Keratinocyte (primary cell): Measurements from ENCODE around the gene EPHX1. TPM values are rescaled to one million over a fixed set of nuclear protein-coding genes. Genes with fewer than 3 reads are reported as not detected.

Experiments
- DNase-seq: peaks from one replicate; pipeline ENCODE4 v3.0.0-alpha.2; 2011; ENCODE audit warnings: low read depth, missing footprints, low spot score
- FAIRE-seq: peaks from 2 replicates; lab custom pipeline; 2011; peaks lifted over from hg19 to GRCh38; lab: Jason Lieb, UNC
- H2AFZ ChIP-seq: 2 replicates; pipeline ENCODE4 v1.6.0; 2012; ENCODE audit warnings: low read length, control low read depth, inconsistent platforms; ENCODE audit not compliant: control insufficient read depth
- H3K27ac ChIP-seq: 2 replicates; pipeline ENCODE4 v1.5.1; 2011; ENCODE audit warnings: low read length; ENCODE audit not compliant: control insufficient read depth, insufficient read depth
- H3K27me3 ChIP-seq: 3 replicates; pipeline ENCODE4 v1.6.0; 2011; ENCODE audit warnings: low read length; ENCODE audit not compliant: control insufficient read depth, insufficient read depth; ENCODE audit errors: extremely low read depth
- H3K36me3 ChIP-seq, 2 experiments: 2 replicates in 1 of 2; 3 replicates in 1 of 2; pipeline ENCODE4 v1.5.1; 2011; ENCODE audit warnings: low read length in 2 of 2, mild to moderate bottlenecking in 1 of 2; ENCODE audit not compliant: control insufficient read depth in 2 of 2, insufficient read depth in 2 of 2; ENCODE audit errors: extremely low read depth in 1 of 2
- H3K4me1 ChIP-seq: 3 replicates; pipeline ENCODE4 v1.5.1; 2011; ENCODE audit warnings: low read length; ENCODE audit not compliant: control insufficient read depth, insufficient read depth; ENCODE audit errors: extremely low read depth
- H3K4me2 ChIP-seq: 3 replicates; pipeline ENCODE4 v1.6.0; 2011; ENCODE audit warnings: low read depth, low read length; ENCODE audit not compliant: control insufficient read depth, insufficient read depth; ENCODE audit errors: extremely low read depth
- H3K4me3 ChIP-seq, 3 experiments: fragments of 200-600 bp in 1 of 3; sonication (generic) in 1 of 3; 2 replicates in 2 of 3; 3 replicates in 1 of 3; pipeline ENCODE4 v1.5.1; 2011 to 2016; ENCODE audit warnings: low read length in 3 of 3, mild to moderate bottlenecking in 3 of 3, control low read depth in 2 of 3, inconsistent platforms in 1 of 3, low read depth in 1 of 3, mixed read lengths in 1 of 3, mixed run types in 1 of 3, moderate library complexity in 1 of 3; ENCODE audit not compliant: control insufficient read depth in 2 of 3, insufficient read depth in 2 of 3; ENCODE audit errors: extremely low read depth in 1 of 3
- H3K79me2 ChIP-seq: 2 replicates; pipeline ENCODE4 v1.6.0; 2012; ENCODE audit warnings: low read length; ENCODE audit not compliant: control insufficient read depth, insufficient read depth
- H3K9ac ChIP-seq: 3 replicates; pipeline ENCODE4 v1.6.0; 2011; ENCODE audit warnings: low read length; ENCODE audit not compliant: control insufficient read depth, insufficient read depth; ENCODE audit errors: extremely low read depth
- H3K9me1 ChIP-seq: 3 replicates; pipeline ENCODE4 v1.6.0; 2011; ENCODE audit warnings: low read length; ENCODE audit not compliant: control insufficient read depth, insufficient read depth; ENCODE audit errors: extremely low read depth
- H3K9me3 ChIP-seq: 2 replicates; pipeline ENCODE4 v1.5.1; 2012; ENCODE audit warnings: low read depth, low read length; ENCODE audit not compliant: control insufficient read depth
- H4K20me1 ChIP-seq: 3 replicates; pipeline ENCODE4 v1.6.0; 2011; ENCODE audit warnings: low read length; ENCODE audit not compliant: control insufficient read depth, insufficient read depth; ENCODE audit errors: extremely low read depth
- EZH2 ChIP-seq: IDR thresholded peaks from one replicate; pipeline ENCODE4 v1.6.1; 2012; ENCODE audit warnings: inconsistent platforms, mild to moderate bottlenecking, low read length, moderate library complexity
- dilution Hi-C: fragments of 300-500 bp; cut with MboI; formaldehyde crosslinking; loops from one replicate; pipeline ENCODE4 v1.7.0; 2020; ENCODE audit warnings: low sequenced_read_pairs; ENCODE audit not compliant: extremely low pct_ligation_motif_present
- polyA plus RNA-seq, 5 experiments: library from polyadenylated mRNA; depleted of rRNA in 3 of 5; stranded (reverse) in 3 of 5; stranded (forward) in 1 of 5; unstranded in 1 of 5; fragments of >200 nt; gene quantifications; 1 replicate in 1 of 5; 2 replicates in 3 of 5; 3 replicates in 1 of 5; pipeline versions ENCODE4 v1.2.1 to v1.2.3, GENCODE V29; 2011 to 2012; ENCODE audit warnings: missing spikeins in 2 of 5, low read depth in 1 of 5, low replicate concordance in 1 of 5
- TF ChIP-seq, protein P1 (sequence below), 3 experiments: IDR thresholded peaks in 1 of 3; conservative IDR thresholded peaks in 1 of 3; optimal IDR thresholded peaks in 1 of 3; 2 replicates in 2 of 3; 3 replicates in 1 of 3; pipeline versions ENCODE3 to v1.5.1; 2011; ENCODE audit warnings: low read length in 3 of 3, mild to moderate bottlenecking in 3 of 3, moderate library complexity in 2 of 3, control low read depth in 1 of 3, inconsistent platforms in 1 of 3; ENCODE audit not compliant: insufficient read depth in 2 of 3; ENCODE audit errors: extremely low read depth in 1 of 3

Gene EPHX1
- polyA plus RNA-seq, 1 donor (not counting 4 experiments of a cell fraction or from before 2014, with no cell fraction given): 6.4 TPM

DNA sequence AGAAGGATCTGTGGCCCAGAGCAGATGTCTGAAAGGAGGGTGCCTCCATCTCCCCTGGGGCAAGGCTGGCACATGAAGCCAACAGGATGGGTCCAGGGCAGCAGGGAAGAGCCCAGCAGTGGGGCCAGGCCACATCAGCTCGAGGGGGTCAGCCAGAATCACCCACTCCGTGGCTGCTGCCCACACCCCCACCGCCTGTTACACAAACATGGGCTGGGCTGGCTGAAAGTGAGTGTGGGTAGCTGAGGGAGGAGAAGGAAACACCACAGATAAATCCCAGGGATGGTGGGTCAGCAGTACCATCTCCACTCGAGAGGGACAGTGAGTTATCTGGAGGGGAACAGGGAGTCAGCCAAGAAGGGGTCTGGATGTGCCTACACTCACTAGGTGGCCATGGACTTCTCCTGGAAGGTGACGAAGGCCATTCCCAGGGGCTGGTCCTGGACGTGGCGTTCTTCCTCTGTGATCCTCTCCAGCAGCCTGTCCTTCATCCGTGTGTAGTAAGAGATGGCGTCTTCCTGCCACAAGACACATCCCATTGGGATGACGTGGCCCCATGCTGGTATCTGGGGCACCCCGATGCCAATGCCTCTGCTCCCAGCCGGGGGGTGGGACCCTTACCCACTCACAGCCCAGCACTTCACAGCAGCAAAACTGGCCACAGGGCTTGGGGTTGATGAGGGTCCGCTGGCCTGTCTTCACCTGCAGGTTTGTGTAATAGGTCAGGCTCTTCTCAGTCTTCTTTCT, 52.1 kb downstream of the EPHX1 start:
- Histone ChIP-seq H3K4me3 (no peak overlapping the region), H2AFZ (no peak overlapping the region), H3K9ac (no peak overlapping the region), H3K9me3 (no peaks in the 10 kb centered on the region), H3K79me2 (no peaks in the 10 kb centered on the region), H4K20me1 (peaks cover 2% of the 10 kb centered on the region), H3K4me2 (no peak overlapping the region), H3K36me3 (peaks cover 22 to 29% of the 10 kb centered on the region in 2 experiments), H3K9me1 (no peaks in the 10 kb centered on the region), H3K27me3 (no peaks in the 10 kb centered on the region), H3K27ac (no peak overlapping the region), H3K4me1 (no peaks in the 10 kb centered on the region)
- FAIRE-seq (no peak), DNase-seq (no peak)
- TF ChIP-seq EZH2: no peak
- TF ChIP-seq, protein P1, sequence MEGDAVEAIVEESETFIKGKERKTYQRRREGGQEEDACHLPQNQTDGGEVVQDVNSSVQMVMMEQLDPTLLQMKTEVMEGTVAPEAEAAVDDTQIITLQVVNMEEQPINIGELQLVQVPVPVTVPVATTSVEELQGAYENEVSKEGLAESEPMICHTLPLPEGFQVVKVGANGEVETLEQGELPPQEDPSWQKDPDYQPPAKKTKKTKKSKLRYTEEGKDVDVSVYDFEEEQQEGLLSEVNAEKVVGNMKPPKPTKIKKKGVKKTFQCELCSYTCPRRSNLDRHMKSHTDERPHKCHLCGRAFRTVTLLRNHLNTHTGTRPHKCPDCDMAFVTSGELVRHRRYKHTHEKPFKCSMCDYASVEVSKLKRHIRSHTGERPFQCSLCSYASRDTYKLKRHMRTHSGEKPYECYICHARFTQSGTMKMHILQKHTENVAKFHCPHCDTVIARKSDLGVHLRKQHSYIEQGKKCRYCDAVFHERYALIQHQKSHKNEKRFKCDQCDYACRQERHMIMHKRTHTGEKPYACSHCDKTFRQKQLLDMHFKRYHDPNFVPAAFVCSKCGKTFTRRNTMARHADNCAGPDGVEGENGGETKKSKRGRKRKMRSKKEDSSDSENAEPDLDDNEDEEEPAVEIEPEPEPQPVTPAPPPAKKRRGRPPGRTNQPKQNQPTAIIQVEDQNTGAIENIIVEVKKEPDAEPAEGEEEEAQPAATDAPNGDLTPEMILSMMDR (optimal IDR thresholded peaks at IDR 0.05 in 1 of 3, IDR thresholded peaks at IDR 0.05 in 1 of 3, conservative IDR thresholded peaks at IDR 0.05 in 1 of 3; ENCODE audit: extremely low read depth in 1 of 3, insufficient read depth in 2 of 3, low read length in 3 of 3): no peak
- dilution Hi-C loops: no loop called here

DNA sequence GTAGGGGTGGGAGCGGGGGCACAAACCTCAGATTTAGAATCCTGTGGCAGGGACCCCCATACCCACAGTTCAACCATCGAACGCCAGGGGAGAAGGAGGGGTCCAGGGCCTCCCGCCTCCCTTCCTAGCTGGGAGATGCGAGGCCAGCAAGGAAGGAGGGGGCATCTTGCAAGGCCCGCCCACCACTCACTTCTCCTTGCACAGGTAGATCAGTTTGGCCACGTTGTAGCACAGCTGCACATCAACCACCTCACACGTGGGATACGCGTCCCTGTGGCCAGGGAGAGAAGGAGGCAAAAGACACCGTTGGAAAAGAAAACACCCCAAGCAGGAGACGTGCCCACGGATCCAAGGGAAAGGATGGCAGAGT, 52.6 kb downstream of the EPHX1 start:
- dilution Hi-C loops: no loop called here
- no peaks in the 10 kb centered on the region for H3K79me2 ChIP-seq
- H3K9me1 ChIP-seq: no peaks in the 10 kb centered on the region
- DNase-seq (no peak), FAIRE-seq (no peak)
- no peak overlapping the region for H3K4me2 ChIP-seq
- no peak overlapping the region for H3K9ac ChIP-seq
- no peak overlapping the region for H3K4me3 ChIP-seq
- H3K36me3 ChIP-seq: peaks cover 22 to 29% of the 10 kb centered on the region in 2 experiments
- H2AFZ ChIP-seq: no peak overlapping the region
- no peaks in the 10 kb centered on the region for H3K4me1 ChIP-seq
- no peaks in the 10 kb centered on the region for H3K9me3 ChIP-seq
- H3K27me3 ChIP-seq: no peaks in the 10 kb centered on the region
- peaks cover 2% of the 10 kb centered on the region for H4K20me1 ChIP-seq
- TF ChIP-seq, protein P1 (optimal IDR thresholded peaks at IDR 0.05 in 1 of 3, IDR thresholded peaks at IDR 0.05 in 1 of 3, conservative IDR thresholded peaks at IDR 0.05 in 1 of 3; ENCODE audit: extremely low read depth in 1 of 3, insufficient read depth in 2 of 3, low read length in 3 of 3): no peak
- TF ChIP-seq EZH2: no peak
- H3K27ac ChIP-seq: no peak overlapping the region
